Gastroesophageal sphincter (tissue), 4 donors: Measurements from ENCODE around the gene MYL3. TPM values are rescaled to one million over a fixed set of nuclear protein-coding genes. Genes with fewer than 3 reads are reported as not detected.

ENCODE experiments used
- ATAC-seq: fragments of 150-250 bp; one replicate; pipeline ENCODE4 v1.9.1; 2016; ENCODE audit warnings: mild to moderate bottlenecking, moderate library complexity
- H3K27ac ChIP-seq, 4 donors: fragments of 200-600 bp; sonication (generic) in 3 of 4; 1 replicate in 3 of 4; 2 replicates in 1 of 4; pipeline ENCODE4 v1.5.1; 2016 to 2019
- H3K27me3 ChIP-seq: fragments of 200-600 bp; sonication (generic); one replicate; pipeline ENCODE4 v1.5.1; 2019
- H3K36me3 ChIP-seq, 2 donors: fragments of 200-600 bp; sonication (generic); one replicate each; pipeline ENCODE4 v1.5.1; 2019; ENCODE audit warnings: control low read depth in 1 of 2
- H3K4me1 ChIP-seq, 3 donors: fragments of 200-600 bp; sonication (generic); 1 replicate in 2 of 3; 2 replicates in 1 of 3; pipeline ENCODE4 v1.5.1; 2016 to 2019; ENCODE audit warnings: control low read depth in 2 of 3
- H3K4me3 ChIP-seq, 2 donors: fragments of 200-600 bp; sonication (generic); one replicate each; pipeline ENCODE4 v1.5.1; 2019; ENCODE audit warnings: mild to moderate bottlenecking in 1 of 2, moderate library complexity in 1 of 2
- H3K9me3 ChIP-seq, 3 donors: fragments of 200-600 bp; sonication (generic); one replicate each; pipeline ENCODE4 v1.5.1; 2017 to 2019; ENCODE audit warnings: control low read depth in 2 of 3
- EP300 ChIP-seq: sonication (generic); formaldehyde crosslinking; IDR thresholded peaks from one replicate; pipeline ENCODE4 v1.6.1; 2017; ENCODE audit warnings: antibody characterized with exemption, mild to moderate bottlenecking
- POLR2A ChIP-seq, 2 donors: fragments of 450-650 bp; IDR thresholded peaks; one replicate each; pipeline ENCODE4 v1.6.1; 2017; ENCODE audit warnings: antibody characterized with exemption in 2 of 2, mild to moderate bottlenecking in 2 of 2, moderate library complexity in 1 of 2
- POLR2AphosphoS5 ChIP-seq: sonication (generic); formaldehyde crosslinking; IDR thresholded peaks from one replicate; pipeline ENCODE4 v1.6.1; 2017; ENCODE audit warnings: antibody characterized with exemption
- WGBS, 2 donors: methylation state at CpG; one replicate each; pipeline ENCODE4 v1.1.5; 2018; ENCODE audit warnings: low coverage in 1 of 2; 5-methylcytosine and 5-hydroxymethylcytosine counted together
- total RNA-seq, 4 donors: library from RNA; depleted of rRNA; stranded (reverse); fragments of >200 nt; gene quantifications; one replicate each; pipeline ENCODE4 v1.1.0, GENCODE V29; 2016
- TF ChIP-seq, protein P1 (sequence below), 4 experiments: fragments of 200-600 bp in 2 of 4; fragments of 450-650 bp in 2 of 4; sonication (generic) in 1 of 4; IDR thresholded peaks; one replicate each; pipeline ENCODE4 v1.5.1; 2017 to 2019; ENCODE audit warnings: antibody characterized with exemption in 4 of 4, mild to moderate bottlenecking in 2 of 4, moderate library complexity in 2 of 4

Gene MYL3
- total RNA-seq, 4 donors from 2014 or later = 2.6 to 5.3 (median 4.2) TPM

DNA sequence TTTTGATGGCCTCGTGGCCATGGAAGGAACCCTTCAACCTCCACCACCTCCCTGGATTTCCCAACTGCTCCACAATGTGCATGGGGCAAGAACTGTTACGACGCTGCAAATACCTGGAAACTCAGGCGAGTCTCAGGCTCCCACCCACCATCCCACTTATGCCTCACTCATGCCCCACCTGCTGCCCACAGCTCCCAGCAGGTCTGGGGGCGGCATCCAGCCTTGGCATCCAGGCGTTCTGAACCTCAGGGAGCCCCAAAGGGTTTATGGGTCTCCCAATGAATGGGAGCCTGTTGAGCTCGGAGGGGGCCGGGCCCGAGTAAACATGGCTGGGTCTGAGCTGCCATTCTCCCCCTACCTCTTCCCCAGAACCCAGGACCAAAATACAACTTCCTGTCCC, 12.3 kb upstream of the MYL3 start:
- TF ChIP-seq POLR2AphosphoS5 = no peak
- TF ChIP-seq, protein P1, sequence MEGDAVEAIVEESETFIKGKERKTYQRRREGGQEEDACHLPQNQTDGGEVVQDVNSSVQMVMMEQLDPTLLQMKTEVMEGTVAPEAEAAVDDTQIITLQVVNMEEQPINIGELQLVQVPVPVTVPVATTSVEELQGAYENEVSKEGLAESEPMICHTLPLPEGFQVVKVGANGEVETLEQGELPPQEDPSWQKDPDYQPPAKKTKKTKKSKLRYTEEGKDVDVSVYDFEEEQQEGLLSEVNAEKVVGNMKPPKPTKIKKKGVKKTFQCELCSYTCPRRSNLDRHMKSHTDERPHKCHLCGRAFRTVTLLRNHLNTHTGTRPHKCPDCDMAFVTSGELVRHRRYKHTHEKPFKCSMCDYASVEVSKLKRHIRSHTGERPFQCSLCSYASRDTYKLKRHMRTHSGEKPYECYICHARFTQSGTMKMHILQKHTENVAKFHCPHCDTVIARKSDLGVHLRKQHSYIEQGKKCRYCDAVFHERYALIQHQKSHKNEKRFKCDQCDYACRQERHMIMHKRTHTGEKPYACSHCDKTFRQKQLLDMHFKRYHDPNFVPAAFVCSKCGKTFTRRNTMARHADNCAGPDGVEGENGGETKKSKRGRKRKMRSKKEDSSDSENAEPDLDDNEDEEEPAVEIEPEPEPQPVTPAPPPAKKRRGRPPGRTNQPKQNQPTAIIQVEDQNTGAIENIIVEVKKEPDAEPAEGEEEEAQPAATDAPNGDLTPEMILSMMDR (IDR thresholded peaks at IDR 0.05) = no peak
- TF ChIP-seq EP300 = no peak
- TF ChIP-seq POLR2A (IDR thresholded peaks at IDR 0.05) = no peak
- Histone ChIP-seq H3K36me3 (no peaks in the 10 kb centered on the region), H3K9me3 (no peaks in the 10 kb centered on the region), H3K27me3 (no peaks in the 10 kb centered on the region), H3K4me3 (no peak overlapping the region), H3K27ac (no peak overlapping the region), H3K4me1 (peaks cover 0 to 48% (median 13%) of the 10 kb centered on the region in 3 donors)
- WGBS, 2 donors = no CpG with 5 or more reads among the region's 9 CpGs
- ATAC-seq = no peak

DNA sequence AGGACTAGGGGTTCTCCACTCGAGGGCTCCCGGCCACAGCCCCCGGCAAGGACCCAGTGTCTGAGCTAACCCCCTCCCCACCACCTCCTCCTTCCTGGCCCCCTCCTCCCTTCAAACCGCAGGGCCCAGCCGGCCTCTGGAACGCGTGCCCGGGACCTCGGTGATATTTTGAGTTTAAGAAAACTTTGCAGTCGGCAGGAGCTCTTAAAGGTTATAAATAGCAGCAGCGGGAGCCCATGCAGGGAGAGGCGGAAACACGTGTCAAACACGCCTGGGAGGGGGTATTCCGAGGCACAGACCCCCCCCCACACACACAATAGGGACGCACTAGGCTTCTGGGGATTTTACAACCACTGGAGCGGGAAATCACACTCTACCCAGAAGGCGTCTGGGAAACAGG, 11.2 kb upstream of the MYL3 start:
- TF ChIP-seq POLR2A (IDR thresholded peaks at IDR 0.05) (no peak), POLR2AphosphoS5 (no peak), EP300 (no peak)
- TF ChIP-seq, protein P1 (IDR thresholded peaks at IDR 0.05) = no peak
- Histone ChIP-seq H3K4me1 (peaks cover 0 to 45% (median 13%) of the 10 kb centered on the region in 3 donors), H3K36me3 (no peaks in the 10 kb centered on the region), H3K27ac (peak overlapping the region in 3 of 4 donors; percentile 60 to 67 (median 66)), H3K27me3 (no peaks in the 10 kb centered on the region), H3K9me3 (no peaks in the 10 kb centered on the region), H3K4me3 (no peak overlapping the region)
- no CpG with 5 or more reads among the region's 18 CpGs for WGBS, 2 donors
- no peak for ATAC-seq

DNA sequence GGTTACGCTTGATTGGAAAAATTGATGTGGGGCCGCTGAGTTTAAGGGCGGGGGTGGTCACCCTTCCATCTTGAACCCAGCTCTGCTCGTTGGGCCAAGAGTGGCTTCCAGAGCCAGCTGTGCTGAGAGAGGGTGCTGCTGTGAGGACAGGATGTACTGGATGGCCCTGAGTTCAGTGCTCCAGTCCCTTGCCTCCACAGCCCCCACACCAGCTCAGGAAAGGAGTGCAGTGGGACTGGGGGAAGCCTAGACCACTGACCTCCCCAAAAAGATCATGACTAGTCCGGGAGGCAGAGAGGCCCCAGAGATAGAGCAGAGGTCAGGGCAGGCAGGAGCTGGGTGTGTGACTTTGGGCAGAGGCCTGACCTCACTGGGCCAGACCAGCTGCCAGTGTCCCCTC, 10.3 kb upstream of the MYL3 start:
- Histone ChIP-seq H3K27me3 (no peaks in the 10 kb centered on the region), H3K27ac (peak overlapping the region in 3 of 4 donors; percentile 60 to 67 (median 66)), H3K9me3 (no peaks in the 10 kb centered on the region), H3K4me3 (no peak overlapping the region), H3K4me1 (peaks cover 0 to 40% (median 13%) of the 10 kb centered on the region in 3 donors), H3K36me3 (no peaks in the 10 kb centered on the region)
- 83% methylated on average over 1 of the region's 5 CpGs; no CpG with 5 or more reads in 1 of the 2 donors for WGBS, 2 donors
- ATAC-seq = no peak
- no peak for TF ChIP-seq POLR2A (IDR thresholded peaks at IDR 0.05)
- TF ChIP-seq POLR2AphosphoS5 = no peak
- TF ChIP-seq EP300 = no peak
- TF ChIP-seq, protein P1 (IDR thresholded peaks at IDR 0.05) = no peak

GRCh38 chr3:46871222-46871621, 8.0 kb upstream of the MYL3 start:
- WGBS, 2 donors = 56 to 71% methylated on average over 3 of the region's 10 CpGs
- peaks cover 7 to 56% (median 30%) of the 10 kb centered on the region in 3 donors for H3K4me1 ChIP-seq

DNA sequence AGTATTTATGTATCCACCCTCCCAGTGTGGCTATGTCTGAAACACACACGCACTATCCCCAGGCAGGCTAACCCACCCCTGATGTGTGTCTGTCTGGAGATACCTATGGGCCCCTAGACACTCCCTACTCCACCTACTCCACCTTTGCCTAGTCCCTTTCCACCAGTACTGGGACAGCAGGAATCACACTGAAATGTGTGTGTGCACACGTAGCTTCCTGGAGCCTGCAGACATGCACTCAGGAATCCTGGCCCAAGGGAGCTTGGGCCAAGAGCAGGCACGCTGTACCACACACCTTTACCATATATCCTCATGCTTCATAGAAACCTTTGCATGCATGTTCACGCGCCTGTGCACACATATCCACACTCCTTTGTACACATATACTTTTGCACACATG, 7.4 kb upstream of the MYL3 start:
- no peak overlapping the region for H3K4me3 ChIP-seq
- no peak for ATAC-seq
- WGBS, 2 donors = 82 to 89% methylated on average over 4 to 5 of the region's 5 CpGs
- no peak overlapping the region for H3K27ac ChIP-seq
- no peaks in the 10 kb centered on the region for H3K27me3 ChIP-seq
- peaks cover 7 to 56% (median 30%) of the 10 kb centered on the region in 3 donors for H3K4me1 ChIP-seq
- H3K9me3 ChIP-seq = no peaks in the 10 kb centered on the region
- TF ChIP-seq EP300 (no peak), POLR2A (IDR thresholded peaks at IDR 0.05) (no peak), POLR2AphosphoS5 (no peak)
- TF ChIP-seq, protein P1 (IDR thresholded peaks at IDR 0.05) = no peak
- no peaks in the 10 kb centered on the region for H3K36me3 ChIP-seq

More at GRCh38 chr3:46871222-46871621, 8.0 kb upstream of the MYL3 start:
- Histone ChIP-seq H3K27me3 (no peaks in the 10 kb centered on the region), H3K36me3 (no peaks in the 10 kb centered on the region), H3K27ac (no peak overlapping the region), H3K9me3 (no peaks in the 10 kb centered on the region), H3K4me3 (no peak overlapping the region)
- TF ChIP-seq POLR2A (IDR thresholded peaks at IDR 0.05) (no peak), POLR2AphosphoS5 (no peak), EP300 (no peak)
- TF ChIP-seq, protein P1 (IDR thresholded peaks at IDR 0.05) = no peak
- no peak for ATAC-seq
